ENCODE data around the gene ZHX3.

ZHX3 gene

DNA sequence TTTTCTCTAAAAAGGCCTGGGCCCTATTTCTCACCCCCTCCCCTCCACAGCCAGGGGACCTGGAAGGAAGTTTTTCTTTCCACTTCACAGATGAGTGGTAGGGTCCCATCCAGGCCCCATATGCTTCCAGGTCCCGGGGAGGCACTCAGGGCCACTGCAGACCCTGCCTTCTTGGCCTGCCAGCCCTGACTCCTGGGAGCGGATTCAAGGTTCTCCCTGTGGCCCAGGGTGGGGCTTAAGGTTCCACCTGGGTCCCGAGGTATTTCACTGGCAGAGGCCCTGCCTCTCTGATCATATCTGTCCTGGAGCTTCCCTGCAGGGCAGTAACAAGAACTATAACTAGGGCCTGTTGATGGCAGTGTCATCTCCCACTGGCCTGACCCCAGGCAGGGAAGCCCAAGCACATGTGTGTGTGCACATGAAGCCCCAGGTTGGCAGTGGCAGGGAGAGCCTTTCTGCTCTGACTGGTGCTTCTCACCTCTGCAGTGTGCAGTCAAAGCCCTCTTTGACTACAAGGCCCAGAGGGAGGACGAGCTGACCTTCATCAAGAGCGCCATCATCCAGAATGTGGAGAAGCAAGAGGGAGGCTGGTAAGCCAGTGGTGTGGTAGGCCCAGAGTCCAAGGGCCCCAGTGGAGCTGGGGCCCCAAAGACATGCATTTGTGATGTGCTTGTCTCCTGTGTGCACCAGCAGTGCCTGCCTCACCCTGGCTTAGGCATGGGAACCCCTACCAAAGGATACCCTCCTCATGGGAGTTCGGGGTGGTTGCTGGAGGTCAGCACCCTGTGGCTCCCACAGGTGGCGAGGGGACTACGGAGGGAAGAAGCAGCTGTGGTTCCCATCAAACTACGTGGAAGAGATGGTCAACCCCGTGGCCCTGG lies 149.0 kb downstream of the ZHX3 start:
- no peak for DNase-seq

DNA sequence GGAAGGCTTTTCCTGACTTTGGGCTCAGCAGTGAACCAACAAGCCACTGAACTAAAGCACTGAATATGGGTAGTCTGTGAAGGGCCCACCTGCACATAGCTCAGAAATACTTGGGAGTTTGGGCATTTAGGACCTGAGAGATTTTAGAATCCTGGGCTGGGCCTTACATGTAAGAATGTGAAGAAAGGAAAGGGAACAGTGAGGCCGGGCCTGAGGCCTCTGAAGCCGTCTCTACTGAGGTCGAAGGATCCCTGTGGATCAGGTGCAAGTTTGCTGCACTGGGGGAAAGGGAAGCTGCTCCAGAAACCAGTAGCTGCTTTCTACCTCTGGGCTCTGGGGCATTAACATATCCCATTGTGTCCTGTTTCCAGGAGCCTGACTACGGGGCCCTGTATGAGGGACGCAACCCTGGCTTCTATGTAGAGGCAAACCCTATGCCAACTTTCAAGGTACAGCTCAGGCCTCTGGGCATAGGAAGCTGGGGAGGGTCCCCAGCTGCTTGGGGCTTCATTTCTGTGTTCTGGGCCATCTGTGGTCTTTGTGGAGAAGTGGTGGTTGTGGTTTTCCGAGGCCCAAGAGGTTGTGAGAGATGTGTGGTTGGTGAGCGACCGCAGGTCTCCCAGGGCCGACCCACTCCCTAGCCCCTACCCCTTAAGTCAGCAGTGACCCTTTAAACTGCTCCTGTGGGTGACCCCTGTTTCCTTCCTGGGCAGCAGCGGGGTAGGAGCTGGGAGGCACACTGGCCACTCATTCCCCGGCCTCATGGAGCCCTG lies 149.9 kb downstream of the ZHX3 start:
- DNase-seq: no peak

DNA sequence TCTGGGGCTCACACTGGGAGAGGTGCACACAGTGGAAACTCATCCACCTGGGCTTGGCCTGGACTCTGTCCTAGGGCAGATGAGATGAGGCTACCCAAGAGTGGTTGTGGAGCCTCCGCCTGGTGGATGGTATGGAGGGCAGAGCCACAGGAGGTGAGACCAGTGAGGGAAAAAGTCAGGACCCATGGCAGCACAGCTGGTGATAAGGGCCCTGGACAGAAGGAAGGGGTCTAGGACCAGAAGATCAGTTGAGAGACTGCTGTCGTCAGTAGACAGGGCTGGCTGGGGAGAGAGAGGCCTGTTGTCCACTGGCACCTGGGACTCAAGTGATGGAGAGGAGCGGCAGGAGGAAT lies 150.4 kb downstream of the ZHX3 start:
- DNase-seq: no peak

DNA sequence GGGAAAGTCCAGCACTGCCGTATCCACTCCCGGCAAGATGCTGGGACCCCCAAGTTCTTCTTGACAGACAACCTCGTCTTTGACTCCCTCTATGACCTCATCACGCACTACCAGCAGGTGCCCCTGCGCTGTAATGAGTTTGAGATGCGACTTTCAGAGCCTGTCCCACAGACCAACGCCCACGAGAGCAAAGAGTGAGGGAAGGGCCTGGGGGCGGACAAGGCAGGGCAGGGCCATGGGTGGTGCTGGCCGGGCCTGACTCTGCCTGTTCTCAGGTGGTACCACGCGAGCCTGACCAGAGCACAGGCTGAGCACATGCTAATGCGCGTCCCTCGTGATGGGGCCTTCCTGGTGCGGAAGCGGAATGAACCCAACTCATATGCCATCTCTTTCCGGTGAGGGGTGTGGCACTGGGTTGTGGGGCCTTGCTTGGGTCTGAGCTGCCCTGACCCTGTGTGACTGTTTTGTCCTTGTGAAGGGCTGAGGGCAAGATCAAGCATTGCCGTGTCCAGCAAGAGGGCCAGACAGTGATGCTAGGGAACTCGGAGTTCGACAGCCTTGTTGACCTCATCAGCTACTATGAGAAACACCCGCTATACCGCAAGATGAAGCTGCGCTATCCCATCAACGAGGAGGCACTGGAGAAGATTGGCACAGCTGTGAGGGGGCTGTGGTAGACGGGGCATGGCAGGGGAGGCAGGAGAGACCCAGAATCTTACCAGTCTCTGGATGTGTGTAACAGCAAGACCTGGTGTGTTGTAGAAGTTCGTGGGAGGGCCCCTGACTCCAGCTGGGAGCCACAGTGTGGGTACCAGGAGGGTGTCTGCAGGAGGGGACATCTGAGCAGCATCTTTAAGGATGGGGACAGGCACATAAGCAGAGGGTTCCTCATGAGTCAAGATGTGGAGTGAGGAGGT lies 151.1 kb downstream of the ZHX3 start:
- no peak for DNase-seq

DNA sequence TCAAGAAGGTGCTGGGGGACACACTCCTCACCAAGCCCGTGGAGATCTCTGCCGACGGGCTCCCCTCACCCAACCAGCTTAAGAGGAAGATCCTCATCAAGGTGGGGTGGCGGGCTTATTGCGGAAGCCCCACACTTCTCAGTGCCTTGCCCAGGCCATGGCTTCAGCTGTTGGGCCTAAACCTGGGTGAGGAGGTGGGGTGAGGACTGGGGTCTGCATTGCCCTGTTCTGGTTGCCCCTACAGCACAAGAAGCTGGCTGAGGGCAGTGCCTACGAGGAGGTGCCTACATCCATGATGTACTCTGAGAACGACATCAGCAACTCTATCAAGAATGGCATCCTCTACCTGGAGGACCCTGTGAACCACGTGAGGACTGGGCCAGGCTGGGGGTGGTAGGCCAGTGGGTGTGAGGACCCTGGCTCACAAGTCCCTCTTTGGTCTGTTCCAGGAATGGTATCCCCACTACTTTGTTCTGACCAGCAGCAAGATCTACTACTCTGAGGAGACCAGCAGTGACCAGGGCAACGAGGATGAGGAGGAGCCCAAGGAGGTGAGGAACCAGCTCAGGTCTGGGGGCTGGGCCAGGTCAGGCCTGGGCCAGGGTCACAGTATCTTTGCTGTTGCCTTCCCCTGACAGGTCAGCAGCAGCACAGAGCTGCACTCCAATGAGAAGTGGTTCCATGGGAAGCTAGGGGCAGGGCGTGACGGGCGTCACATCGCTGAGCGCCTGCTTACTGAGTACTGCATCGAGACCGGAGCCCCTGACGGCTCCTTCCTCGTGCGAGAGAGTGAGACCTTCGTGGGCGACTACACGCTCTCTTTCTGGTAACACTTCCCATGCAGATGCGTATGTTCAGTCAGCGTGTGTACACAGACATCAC lies 152.3 kb downstream of the ZHX3 start:
- DNase-seq: no peak

DNA sequence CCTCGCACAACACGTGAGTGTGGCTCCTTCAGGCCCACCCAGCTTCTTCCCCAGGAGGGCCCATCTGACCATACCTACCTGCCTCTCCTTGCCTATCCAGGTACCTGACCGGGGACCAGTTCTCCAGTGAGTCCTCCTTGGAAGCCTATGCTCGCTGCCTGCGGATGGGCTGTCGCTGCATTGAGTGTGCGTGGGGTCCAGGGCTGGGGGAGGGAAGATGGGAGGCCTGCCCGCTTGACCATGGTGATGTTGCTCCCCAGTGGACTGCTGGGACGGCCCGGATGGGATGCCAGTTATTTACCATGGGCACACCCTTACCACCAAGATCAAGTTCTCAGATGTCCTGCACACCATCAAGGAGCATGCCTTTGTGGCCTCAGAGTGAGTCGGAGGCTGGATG lies 153.7 kb downstream of the ZHX3 start:
- DNase-seq: no peak

DNA sequence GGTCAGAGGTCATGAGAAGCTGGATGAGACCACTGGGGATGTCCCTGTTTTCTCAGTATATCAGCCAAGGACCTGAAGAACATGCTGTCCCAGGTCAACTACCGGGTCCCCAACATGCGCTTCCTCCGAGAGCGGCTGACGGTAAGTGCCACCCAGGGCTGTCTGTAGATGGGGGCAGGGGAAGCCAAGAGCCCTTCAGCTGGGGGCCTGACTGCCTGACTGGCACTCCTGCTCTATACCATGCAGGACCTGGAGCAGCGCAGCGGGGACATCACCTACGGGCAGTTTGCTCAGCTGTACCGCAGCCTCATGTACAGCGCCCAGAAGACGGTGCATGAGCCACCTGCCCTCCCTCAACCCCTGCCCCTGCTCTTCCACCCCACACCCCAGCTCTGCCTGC lies 155.1 kb downstream of the ZHX3 start:
- DNase-seq: no peak

DNA sequence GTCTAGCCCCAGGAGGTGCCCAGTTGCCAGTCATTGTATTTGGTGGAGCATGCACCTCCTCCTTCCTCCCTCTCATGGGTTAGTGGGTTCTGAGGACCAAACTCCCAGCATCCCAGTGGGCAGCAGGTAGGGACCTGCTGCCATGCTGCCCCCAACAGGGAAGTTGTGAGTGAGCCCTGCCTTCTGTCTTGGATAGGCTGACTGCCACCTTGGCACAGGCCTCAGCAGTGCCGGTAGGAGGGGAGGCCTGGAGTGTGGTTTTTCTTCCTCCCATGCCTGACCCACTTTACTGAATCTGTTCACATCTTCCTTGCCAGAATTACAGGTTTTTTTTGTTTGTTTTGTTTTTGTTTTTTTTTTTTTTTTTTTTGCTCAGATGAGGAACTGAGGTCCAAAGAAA lies 155.6 kb downstream of the ZHX3 start:
- no peak for DNase-seq

DNA sequence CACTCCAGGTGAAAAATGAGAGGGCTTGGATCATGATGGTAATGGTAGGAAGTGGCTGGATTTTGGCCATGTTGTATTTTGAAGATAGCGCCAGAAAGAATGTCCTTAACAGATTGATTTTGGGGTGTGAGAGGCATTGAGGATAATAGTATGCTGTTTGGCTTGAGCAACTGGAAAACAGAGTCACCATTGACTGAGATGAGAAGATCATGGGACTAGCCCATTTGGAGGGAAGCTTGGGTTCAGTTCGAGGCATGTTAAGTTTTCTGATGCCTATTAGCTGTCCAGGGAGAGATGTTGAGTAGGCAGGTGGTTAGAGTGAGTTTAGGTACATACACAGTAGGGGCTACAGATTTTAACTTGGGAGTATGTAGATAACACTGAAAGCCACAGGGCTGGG lies 156.8 kb downstream of the ZHX3 start:
- DNase-seq: no peak

DNA sequence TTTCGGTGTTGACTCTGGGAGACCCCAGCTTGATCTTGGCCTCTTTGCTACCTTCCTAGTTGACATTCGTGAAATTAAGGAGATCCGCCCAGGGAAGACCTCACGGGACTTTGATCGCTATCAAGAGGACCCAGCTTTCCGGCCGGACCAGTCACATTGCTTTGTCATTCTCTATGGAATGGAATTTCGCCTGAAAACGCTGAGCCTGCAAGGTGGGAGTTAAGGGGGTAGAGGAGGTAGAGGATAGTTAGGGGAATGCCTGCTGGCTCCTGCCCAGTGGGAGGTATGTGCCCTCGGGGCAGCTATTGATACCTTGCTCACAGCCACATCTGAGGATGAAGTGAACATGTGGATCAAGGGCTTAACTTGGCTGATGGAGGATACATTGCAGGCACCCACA lies 158.0 kb downstream of the ZHX3 start:
- no peak for DNase-seq

DNA sequence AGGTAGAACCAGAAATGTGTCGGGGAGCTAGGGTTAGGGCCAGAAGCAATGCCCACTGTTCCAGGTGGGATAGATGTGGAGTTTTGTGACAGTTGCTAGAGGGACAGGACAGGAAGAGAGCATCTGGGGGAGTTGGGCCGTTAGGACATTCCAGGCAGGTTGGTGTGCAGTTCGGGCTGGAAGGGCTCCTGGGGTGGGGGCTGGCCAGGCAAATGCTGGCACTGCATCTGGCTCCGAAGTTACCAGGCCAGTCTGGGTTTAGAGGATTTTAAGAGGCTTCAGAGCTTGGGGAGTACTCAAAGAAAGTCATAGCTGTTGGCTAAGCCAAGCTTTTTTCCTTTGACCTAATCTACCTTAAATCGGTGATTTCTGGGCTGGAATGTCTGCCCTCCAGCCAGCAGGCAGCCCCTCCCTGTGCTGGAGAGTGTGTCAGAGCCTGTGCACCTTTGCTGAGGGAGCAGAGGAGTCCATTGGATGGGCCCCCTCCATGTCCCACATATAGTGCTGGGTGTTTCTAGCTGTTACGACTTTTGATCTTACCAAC lies 159.4 kb downstream of the ZHX3 start:
- no peak for DNase-seq

DNA sequence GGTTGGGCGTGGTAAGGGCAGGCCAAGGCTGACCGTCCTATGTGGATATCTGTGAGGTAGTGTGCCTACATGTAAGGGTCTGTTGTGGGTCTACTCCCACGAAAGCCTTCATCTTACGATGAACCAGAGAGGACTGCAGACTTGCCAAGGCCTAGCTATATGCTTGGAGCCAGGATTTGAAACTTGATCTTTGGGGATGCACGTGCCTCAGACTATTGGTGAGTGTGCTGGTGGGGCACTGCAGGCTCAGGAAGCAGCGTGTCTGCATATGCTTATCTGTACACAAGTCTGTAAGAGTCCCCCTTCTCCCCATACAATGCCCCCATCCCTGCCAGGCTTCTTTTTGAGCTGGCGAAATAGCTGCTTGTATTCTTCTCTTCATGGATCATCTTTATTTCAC lies 162.3 kb downstream of the ZHX3 start:
- DNase-seq: no peak

DNA sequence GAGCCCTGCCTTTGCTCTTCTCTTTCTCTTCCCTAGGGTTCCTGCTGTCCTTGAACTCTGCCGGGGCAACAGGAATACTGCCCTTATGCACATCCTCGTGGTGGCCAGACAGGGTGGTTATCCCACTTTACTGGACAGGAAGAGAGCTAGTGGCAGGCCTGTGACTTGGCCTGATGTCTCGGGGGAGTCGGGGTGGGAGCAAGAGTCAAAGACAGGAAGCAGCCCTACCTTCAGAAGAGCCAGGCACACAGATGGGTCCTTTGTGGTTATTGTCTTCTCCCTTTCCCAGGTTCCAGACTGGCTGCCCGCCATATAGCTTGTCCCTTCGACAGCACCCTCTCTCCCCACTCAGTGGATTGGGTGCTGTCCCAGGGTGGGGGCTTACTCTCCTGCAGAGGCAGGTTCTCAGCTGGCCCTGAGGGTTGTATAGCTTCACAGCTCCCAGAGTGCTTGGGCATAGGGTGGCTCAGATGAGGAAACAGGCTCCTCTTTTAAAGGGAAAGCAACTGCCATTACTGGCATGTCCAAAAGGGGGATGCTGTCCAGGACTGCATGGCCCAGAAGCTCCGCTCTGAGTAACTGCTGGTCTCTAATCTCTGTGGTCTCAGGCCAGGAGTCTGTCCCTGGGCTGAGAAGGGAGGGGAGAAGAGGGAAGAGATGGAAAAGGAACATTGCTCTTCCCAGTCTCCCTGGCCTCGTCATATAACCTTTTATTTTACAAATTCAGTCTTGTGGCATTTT lies 162.9 kb downstream of the ZHX3 start:
- DNase-seq: no peak

DNA sequence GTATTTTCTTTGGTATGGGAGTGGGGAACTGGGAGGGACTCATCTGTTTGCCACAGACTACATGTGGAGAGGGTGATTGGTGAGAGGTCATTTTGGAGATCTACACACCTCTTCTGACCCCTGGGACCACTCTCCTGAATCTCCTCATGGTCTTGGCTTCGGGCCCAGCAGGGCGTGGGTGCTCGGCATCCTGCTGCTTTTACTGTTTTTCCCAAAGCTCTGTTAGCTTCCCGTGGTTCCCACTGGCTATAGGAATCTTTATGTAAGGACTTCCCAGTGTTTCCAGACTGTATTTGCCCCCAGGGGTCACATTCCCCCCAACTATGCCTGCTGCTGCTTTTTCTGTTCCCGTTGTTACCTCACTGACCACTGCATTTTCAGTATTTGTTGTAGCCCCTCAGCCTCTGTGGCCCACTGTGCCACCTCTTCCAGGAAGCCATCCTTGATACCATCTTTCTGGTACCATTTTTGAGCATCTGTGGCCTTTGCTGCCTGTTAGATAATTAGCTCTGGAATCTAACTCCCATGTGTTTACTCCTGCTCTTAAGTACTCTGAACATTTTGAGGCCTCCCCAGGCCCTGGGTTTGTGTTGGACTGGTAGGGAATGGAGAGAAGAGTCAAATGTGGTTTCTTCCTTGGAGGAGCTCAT lies 165.3 kb downstream of the ZHX3 start:
- no peak for DNase-seq

DNA sequence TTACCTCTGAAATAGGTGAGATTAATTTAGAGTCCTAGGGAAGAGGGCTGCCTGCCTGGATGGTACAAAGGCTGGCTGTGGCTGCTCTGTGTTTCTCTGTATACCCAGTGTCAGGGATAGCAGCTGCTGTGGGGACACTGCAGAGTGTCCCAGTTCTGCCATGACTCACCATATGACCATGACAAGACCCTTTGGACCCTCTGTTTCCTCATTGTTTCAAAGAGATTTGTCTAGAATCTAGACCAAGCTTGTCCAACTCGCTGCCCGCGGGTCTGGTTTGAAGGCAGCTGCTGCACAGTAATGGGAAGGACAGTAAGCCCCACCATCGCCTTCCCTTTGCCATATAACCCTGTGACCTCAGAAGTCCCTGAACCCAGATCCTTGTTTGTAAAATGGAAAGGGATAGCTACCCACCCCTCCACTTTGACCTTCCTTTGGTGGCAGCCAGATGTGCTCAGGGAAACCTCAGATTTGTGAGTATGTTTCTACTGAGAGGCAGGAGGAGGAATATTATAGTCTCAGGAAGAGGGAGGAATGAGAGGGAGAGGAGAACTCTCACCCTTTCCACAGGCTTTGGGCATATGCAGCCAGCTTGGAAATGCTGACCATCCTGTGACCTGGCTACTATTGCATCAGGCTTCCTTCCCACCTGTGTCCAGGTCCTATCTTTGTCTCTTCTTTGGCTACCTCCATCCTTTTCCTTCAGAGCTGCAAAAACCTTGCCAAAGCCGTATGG lies 166.2 kb downstream of the ZHX3 start:
- DNase-seq: no peak

DNA sequence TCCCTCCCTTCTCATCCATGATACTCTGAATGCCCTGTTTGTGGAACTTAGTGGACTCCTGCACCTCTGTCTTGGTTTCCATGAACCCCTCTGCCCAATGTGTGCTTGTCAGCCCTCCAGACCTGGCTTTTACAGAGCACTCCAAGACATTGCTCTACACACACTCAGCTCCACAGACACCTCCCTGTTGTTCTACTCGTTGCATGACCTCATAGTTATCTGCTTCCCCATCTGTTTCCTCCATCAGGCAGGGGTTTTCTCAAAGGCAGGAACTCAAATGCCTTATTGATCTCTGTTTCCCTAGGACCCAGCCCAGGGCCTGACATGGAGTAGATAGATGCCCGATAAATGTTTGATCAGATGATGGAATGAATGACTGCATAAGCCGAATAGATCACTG lies 166.9 kb downstream of the ZHX3 start:
- no peak for DNase-seq

DNA sequence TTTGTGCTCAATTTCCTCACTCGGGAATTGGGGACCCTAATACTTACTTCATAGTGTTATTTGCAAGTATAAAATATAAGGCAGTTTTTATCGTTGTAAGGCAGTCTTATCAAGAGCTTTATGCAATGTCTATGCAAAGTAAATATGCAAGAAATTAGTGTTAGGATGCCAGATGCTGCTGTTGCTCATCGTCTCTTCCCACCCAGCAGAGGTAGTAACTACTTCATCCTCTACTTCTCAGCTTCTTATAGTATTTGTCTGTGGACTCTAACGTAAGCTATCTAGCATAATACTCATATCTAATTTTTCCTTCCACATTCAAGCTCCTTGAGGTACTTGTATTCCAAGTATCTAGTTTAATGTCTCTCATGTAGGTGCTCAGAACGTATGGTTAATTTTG lies 168.6 kb downstream of the ZHX3 start:
- no peak for DNase-seq

DNA sequence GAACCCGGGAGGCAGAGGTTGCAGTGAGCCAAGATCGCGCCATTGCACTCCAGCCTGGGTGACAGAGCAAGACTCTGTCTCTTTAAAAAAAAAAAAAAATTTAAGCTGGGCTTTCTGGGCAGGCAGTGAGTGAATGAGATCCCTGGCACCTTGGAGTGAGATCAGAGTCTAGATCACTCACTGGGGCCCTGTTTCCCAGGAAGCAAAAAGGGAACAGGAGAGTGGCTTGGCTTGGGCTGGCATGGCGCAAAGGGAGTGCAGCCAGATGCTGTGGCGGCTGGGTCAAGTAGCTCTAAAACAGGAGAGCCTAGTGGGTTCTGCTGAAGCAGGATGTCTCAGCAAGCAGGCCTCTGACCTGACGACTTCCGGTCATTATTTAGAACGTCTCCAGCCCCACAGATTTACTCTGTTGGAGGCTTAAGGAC lies 169.8 kb downstream of the ZHX3 start:
- no peak for DNase-seq

DNA sequence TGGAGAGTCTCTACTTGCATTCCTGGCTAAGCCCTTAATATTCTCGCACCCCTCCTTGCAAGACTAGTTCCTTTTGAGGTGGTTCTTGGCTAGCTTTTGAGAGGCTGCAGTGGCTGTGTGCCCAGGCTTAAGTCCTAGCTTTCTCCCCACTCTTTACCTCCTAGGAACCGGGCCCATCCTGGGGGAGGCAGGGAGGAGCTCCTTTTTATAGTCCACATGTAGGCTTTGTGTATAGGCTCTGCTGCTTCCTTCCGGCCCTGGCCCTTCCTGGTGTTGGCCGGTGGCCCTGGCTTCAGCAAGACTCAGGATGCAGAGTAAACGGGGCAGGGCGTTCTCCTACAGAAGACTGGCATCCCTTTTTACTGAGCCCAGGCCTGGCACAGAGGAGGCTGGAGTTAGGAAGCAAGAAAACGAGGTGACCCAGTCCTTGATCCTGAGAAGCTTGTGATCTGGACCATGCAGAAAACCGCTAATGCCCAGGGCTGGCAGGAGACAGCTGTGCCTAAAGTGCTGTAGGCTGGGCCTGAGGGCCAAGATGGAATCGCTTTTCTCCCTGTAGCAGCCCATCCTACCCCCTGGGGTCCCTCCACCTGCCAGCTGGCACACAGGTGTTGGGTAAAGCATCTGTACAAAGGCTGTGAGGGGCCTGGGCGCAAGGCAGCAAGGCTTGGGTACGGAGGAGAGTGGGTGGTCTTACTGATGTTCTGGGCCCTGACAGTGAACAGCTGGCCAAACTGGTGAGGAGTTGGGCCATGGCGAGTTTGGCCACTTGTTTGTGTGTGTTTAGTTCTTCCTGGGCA lies 171.5 kb downstream of the ZHX3 start:
- DNase-seq: no peak
